GM19023 (cell line): Measurements from ENCODE around the gene TMEM221.

ENCODE experiments used
- ATAC-seq: cut with Tn5 transposase; IDR thresholded peaks from one replicate; pipeline ENCODE4 v1.9.1; 2021; ENCODE audit warnings: mild to moderate bottlenecking, moderate library complexity; ENCODE audit not compliant: unreplicated experiment

Gene TMEM221

DNA sequence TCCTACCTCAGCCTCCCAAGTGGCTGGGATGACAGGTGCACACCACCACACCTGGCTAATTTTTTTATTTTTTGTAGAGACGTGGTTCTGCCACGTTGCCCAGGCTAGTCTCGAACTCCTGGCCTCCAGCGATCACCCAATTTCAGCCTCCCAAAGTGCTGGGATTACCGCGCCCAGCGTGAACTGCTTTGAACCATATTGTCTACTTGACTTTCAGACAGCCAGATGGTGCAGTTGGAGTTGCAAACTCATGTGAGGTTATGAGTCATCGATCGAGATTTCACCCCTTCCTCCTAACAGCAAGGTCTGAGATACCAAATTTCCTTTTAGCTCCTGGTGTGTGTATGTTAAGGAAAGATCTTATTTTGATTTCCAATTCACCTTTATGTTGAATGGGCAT lies 24.6 kb upstream of the TMEM221 start:
- ATAC-seq: no peak

DNA sequence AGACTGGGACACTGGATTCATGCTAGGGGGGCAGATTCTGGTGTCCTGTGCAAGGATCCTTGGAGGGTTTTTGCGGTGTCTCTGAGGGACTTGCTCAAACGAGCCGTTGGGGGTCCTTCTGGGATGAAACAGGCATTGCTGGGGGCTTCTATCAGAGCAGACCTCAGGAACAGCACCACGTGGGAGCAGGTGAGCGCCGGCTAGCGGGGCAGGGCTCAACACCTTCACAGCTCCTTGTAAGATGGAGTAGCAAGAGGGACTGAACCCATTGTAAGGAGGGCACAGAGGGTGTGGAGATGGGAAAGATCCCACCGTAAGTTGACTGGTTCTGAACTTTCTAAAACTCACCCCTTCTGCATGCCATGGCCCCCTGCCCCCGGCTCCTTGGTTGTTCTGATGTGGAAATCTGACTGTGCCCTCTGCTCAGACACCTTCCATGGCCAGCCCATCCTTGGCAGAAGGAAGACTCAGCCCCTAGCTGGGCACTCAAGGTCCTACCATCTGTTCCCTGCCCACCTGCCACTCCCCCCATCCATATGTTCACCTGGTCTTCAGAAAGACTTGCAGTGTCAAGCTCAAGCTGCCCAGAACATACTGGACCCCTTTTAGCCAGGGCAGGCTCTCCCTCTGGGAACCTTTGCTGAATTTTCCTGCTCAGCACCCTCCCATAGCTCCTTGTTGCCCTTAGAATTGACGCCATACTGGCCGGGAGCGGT lies 23.1 kb upstream of the TMEM221 start:
- no peak for ATAC-seq

DNA sequence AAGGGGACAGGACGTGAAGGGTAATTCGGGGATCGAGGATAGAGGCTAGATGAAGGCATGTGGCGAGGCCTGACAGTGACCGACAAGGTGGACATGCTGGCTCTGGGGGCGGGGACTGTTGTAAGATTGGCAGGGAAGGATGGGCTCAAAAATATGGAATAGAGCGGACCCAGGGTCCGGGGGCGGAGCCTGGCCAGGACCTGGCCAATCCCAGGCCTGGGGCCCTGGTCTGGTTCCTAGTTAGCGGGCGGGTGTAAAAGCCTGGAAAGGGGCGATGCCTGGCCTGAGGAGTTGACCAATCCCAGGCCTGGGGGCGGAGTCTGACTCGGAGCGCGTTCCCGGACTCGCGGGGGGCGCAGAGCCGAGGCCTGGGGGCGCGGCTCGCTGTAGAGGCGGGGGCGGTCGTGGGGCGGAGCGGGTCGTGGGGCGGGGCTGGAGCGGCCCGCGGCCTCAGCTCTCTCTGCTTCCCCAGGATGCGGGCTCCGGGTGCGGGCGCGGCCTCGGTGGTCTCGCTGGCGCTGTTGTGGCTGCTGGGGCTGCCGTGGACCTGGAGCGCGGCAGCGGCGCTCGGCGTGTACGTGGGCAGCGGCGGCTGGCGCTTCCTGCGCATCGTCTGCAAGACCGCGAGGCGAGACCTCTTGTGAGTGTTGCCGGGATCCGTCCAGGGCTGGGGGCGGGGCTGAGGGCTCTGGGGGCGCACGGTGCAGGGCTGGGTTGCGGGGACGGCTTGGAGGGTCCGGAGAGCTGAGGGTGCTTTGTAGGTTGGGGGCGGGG lies 21.8 kb upstream of the TMEM221 start, which contains the start of gene SLC27A1:
SLC27A1 (plus strand) TSS at position 457 of the 774 bp plus-strand sequence; CDS start at position 474, 17 bp downstream.
- peak; percentile 81 for ATAC-seq

DNA sequence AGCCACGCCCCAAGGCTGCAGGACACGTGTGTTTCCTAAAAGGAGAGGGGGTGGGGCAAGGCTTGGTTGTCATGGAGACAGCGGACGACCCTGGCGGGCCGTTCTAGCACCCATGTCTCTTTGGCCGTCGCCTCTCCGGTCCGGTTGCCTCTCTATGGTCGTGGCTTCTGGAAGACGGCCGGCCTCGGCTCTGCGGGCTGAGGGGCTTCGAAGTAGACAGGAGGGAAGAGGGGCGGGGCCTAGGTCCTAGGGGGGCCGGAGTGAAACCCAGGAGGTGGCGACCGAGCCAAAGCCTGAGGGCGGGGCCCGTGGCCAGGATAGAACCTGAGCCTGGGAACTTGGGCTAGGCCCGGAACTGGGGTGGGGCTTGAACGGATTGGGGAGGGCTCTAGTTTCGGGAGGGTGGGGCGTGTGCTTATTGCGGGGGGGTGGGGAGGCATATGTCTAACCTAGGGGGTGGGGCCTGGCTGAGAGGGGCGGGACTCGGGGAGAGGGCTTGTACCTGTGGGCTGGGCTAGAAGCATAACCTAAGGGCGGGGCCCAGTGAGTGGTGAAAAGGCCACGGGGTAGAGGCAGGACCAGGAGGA lies 21.1 kb upstream of the TMEM221 start:
- ATAC-seq: peak; percentile 55

DNA sequence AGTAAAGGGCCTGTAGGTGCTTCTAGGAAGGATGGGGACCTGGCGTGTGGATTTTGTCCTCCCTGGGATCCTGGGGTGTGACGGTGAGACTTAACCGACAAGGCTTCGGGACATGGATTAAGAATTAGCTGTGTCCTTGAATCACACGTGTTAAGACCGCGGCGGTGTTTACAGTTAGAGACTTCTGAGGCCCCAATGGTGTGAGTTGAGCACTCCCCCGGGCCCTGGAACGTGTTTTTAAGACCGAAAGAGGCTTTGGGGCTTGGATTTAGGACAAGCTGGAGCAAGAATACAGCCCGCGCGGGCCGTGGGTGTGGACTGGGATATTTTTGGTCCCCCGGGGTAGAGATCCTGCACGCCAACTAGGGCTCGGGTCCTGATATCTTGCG lies 20.6 kb upstream of the TMEM221 start:
- no peak for ATAC-seq

DNA sequence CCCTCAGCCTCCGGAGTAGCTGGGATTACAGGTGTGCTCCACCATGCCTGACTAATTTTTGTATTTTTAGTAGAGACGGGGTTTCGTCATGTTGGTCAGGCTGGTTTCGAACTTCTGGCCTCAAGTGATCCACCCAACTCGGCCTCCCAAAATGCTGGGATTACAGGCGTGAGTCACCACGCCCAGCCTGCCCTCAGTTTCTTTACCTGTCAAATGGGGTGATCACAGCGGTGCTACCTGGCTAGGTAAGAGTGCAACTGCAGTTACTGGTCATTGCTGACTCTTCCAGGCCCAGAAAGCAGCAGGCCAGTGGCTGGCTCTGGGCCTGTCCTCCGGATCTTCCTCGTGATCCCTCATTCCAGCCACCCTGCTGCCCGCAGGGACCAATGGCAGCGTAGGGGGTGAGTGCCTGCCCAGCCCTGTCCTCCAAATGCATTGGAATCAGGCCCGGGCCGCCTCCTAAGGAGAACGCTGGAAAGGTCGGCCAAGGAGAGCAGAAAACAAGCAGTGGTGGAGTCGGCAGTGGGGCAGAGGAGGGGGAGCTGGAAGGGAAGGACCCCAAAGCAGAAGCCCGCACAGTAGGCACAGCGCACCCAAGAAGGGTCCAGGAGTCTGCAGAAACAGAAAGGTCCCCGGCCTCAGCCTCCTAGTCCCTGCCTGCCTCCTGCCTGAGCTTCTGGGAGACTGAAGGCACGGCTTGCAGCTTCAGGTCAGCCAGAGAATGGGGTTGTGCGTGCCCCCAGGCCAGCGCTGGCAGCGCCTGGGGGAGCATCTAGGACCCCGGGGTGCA lies 20.0 kb upstream of the TMEM221 start:
- no peak for ATAC-seq

DNA sequence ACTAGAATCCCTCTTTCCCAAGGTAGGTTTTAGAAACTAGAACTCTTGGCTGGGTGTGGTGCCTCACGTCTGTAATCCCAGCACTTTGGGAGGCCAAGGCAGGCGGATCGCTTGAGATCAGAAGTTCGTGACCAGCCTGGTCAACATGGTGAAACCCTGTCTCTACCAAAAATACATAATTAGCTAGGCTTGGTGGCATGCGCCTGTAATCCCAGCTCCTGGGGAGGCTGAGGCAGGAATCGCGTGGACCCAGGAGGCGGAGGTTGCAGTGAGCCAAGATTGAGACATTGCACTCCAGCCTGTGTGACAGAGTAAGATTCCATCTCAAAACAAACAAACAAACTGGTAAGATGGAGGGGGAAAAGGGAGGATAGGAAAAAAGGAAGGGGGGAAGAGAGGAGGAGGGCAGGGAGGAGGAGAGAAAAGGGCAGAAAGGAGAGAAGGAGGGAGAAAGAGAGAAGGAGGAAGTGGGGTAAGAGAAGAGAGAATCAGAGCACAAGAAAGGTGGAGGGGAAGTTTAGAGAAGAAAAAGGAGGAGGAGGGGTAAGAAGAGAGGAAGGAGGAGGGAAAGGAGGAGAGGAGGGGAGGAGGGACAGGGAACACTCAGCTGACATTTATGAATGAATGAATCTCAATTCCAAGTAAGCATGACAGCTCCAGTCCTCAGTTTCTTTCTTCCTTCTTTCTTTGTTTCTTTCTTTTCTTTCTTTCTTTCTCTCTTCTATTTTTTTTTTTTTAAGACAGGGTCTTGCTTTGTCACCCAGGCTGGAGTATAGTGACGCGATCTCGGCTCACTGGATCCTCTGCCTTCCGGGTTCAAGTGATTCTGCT lies 19.2 kb upstream of the TMEM221 start:
- no peak for ATAC-seq

DNA sequence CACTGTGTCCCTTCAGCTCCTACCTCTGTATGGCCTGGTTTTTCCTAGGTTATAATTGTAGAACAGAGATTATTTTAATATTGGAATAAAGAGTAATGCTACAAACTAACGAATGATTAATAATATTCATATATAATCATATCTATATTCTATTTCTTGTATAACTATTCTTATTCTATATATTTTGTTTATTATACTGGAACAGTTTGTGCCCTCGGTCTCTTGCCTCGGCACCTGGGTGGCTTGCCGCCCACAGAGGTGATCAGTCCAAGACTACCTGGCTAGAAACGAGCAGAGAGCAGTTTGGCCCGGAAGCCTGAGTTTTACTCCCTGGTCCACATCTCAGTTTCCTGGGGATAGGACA lies 18.0 kb upstream of the TMEM221 start:
- ATAC-seq: no peak

DNA sequence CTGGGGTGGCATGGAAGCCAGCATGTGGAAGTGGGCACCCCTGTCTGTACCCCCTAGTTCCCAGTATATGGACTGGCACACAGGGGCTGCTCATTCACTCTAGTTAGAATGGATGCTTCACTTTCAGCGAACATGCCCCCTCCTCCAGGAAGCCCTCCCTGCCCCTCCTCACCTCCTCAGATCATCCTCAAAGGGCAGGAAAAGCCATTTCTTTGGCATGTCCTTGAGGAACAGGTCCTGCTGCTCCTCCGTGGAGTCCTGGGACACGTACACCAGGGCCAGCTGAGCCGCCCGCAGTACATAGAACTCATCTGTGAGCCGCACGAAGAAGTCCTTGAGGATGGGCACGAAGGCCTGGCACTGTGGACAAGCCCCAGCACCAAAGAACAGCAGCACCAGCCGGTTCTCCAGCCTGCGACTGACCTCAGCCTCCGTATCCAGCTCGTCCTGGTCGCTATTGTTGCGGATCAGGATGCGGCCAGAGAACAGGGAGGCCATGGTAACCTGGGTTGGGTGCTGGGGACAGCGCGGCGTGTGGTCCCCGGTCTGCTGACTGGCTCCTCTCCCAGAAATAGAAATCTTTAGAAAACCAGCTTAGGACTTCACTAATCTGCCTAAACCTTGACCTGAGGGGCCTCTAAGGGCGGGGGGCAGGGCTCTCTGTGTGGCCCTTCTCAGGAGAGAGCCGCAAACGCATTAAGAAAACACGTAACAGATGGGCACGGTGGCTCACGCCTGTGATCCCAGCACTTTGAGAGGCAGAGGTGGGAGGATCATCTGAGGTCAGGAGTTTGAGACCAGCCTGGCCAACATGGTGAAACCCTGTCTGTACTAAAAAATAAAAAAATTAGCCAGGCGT lies 12.1 kb upstream of the TMEM221 start, which contains the start of gene NXNL1:
NXNL1 (minus strand) TSS at position 555 of the 859 bp plus-strand sequence; CDS start at position 498, 57 bp downstream.
- ATAC-seq: no peak

DNA sequence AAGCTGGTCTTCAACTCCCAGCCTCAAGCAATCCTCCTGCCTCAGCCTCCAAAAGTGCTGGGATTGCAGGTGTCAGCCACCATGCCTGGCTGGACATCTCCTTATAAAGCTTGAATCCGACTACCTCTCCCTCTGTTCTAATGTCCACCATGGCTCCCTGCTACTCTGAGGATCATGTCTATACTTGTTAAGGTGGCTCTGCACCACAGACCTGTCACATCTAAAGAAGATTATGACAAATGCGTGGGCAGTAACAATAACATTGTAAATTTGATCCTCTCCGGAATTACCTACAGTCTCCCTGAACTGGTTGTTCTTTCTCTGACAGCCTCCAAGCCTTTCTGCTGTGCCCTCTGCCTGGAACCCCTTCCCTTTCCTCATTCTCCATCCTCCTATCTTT lies 10.5 kb upstream of the TMEM221 start:
- no peak for ATAC-seq

DNA sequence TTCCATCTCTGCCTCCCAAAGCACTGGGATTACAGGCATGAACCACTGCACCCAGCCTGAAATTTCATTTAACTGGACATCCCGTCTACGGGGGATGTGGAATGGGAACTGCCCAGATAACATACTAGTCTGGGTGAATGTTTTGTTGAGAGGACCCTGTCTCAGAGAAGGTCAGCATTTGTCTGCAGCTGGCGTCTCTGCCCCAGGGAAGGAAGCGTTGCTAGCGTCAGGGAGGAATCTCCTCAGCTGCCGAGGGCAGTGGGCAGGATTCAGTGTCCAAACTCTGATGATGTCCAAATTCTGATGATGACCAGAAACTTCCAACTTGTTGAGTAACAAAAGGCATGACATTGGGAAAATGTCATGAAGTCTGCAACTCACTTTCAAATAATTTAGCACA lies 9.1 kb upstream of the TMEM221 start:
- ATAC-seq: no peak

DNA sequence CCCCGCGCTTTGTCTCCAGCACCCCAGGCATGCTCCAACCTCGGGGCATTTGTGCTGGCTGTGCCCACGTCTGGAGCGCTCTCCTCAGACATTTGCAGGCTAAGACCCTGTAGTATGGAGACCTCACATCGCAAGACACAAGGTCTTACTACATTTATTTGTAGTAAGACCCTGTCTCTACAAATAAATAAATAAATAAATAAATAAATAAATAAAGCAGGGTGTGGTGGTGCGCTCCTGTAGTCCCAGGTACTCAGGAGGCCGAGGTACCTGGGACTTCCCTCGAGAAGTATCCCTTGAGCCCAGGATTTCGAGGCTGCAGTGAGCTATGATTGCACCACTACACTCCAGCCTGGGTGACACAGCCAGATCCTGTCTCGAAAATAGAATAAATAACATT lies 7.7 kb upstream of the TMEM221 start:
- ATAC-seq: no peak

DNA sequence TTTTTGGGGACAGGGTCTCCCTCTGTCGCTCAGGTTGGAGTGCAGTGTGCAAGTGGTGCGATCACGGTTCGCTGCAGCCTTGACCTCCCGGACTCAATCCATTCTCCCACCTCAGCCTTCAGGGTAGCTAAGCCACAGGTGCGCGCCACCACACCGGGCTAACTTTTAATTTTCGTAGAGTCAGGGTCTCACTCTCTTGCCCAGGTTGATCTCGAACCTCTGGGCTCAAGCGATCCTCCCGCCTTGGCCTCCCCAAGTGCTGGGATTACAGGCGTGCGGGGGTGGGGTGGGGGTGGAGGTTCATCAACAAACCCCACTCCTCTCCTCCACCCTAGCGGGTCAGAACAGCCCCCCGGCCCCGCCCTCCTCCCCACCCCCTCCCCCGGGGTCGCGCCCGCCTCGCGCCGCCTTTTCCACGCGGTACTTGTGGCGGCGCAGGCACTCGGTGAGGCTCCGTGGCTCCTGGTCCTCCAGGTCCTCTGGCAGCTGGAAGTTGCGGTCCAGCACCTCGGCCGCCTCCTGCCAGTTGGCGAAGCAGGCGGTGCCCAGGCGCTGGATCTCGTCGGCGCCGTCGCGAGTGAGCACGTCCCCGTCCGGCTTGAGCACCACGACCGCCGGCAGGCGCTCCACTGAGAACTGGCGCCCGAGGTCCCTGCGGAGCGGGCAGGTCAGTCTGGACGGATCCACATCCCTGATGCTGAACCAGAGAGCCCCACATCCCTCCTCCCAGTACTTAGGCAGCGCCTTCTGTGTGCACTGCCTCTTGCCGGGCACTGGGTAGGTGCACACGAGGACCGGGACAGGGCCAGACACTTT lies 7.0 kb upstream of the TMEM221 start:
- ATAC-seq: no peak

DNA sequence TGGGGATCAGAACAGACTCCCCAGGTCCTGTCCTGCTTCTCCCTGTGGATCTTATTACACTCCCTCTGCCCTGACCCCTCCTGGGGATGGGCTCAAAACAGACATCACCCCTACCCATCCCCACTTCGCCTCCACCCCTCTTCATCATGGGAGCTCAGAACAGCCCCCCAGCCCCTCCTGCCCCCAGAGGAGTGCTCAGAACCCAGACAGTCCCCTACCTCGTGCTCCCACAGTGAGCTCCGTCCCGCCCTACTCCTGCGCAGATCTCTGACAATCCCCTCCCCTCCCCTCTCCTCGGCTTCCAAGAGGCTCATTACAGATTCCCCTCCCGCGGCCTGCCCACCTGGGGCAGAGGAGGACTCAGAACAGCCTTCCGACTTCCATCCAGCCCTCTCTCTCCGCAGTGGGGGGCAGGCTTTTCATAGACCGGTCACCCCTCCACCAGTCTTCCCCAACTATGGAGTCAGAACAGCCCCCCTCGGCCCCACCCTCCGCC lies 6.2 kb upstream of the TMEM221 start:
- ATAC-seq: no peak

DNA sequence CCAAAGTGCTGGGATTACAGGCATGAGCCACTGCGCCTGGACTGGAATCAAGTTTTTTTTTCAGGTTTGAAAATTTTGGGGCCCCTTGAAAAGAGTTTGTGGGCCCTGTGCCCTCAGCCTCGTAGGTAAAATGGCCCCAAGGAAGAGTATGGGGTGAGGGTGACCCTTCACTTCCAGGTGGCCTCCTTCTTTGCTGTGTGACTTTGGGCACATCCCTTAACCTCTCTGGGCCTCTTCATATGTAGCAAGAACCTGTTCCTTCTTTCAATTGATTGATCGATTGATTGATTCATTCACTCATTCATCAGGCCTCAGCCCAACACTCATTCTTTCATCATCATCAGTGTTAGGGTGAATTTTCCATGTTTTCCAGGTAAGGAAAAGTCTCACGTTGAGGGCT lies 3.4 kb upstream of the TMEM221 start:
- ATAC-seq: no peak

DNA sequence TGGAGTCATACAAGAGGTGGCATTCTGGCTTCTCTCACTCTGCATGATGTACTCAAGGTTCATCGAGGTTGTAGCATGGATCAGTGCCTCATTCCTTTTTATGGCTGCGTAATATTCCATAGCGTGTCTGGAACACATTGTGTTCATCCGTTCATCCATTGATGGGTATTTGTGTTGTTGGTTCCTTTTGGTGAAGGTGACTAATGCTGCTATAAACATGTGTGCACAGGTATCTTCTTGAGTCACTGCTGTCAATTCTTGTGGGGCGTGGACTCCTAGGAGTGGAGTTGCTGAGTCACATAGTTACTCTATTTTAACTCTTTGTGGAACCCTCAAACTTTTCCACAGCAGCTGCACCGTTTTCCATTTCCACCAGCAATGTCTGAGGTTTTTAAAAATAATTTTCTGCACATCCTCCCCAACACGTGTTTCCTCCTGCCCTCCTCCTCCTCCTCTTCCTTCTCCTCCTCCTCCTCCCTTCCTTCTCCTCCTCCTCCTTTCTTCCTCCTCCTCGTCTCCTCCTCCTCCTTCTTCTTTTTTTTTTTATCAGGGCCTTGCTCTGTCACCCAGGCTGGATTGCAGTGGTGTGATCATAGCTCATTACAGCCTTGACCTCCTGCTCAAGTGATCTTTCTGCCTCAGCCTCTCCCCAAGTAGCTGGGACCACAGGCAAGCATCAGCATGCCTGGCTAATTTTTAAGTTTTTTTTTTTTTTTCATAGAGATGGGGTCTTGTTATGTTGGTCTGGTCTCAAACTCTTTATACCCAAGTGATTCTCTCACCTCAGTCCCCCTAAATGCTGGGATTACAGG lies 2.0 kb upstream of the TMEM221 start:
- ATAC-seq: no peak

DNA sequence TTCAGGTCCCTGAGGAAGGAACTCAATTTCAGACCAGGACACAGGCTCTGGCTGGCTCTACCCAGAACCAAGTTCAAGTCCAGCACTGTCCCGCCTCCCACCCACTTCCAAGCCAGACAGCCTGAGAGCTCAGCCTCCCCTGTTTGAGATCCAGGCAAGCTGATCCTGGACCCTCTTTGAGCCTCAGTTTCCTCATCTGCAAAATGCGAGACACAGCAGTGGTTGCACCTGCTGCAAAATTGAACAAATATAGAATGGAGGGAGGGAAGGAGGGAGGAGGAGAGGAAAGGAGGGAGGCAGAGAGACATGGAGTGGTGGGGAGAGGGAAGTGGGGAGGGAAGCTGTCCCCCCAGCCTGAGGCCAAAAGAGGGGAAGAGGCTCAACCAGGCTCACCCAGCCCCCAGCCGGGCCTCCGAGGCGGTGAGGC lies 751 bp downstream of the TMEM221 start:
- ATAC-seq: no peak
